Gastroesophageal sphincter (tissue), 4 donors: ENCODE results near the gene KIRREL3. TPM values are rescaled to one million over a fixed set of nuclear protein-coding genes. Genes with fewer than 3 reads are reported as not detected.

Experiments used
- ATAC-seq: fragments of 150-250 bp; one replicate; pipeline ENCODE4 v1.9.1; 2016; ENCODE audit warnings: mild to moderate bottlenecking, moderate library complexity
- H3K27ac ChIP-seq, 4 donors: fragments of 200-600 bp; sonication (generic) in 3 of 4; 1 replicate in 3 of 4; 2 replicates in 1 of 4; pipeline ENCODE4 v1.5.1; 2016 to 2019
- H3K27me3 ChIP-seq: fragments of 200-600 bp; sonication (generic); one replicate; pipeline ENCODE4 v1.5.1; 2019
- H3K36me3 ChIP-seq, 2 donors: fragments of 200-600 bp; sonication (generic); one replicate each; pipeline ENCODE4 v1.5.1; 2019; ENCODE audit warnings: control low read depth in 1 of 2
- H3K4me1 ChIP-seq, 3 donors: fragments of 200-600 bp; sonication (generic); 1 replicate in 2 of 3; 2 replicates in 1 of 3; pipeline ENCODE4 v1.5.1; 2016 to 2019; ENCODE audit warnings: control low read depth in 2 of 3
- H3K4me3 ChIP-seq, 2 donors: fragments of 200-600 bp; sonication (generic); one replicate each; pipeline ENCODE4 v1.5.1; 2019; ENCODE audit warnings: mild to moderate bottlenecking in 1 of 2, moderate library complexity in 1 of 2
- H3K9me3 ChIP-seq, 3 donors: fragments of 200-600 bp; sonication (generic); one replicate each; pipeline ENCODE4 v1.5.1; 2017 to 2019; ENCODE audit warnings: control low read depth in 2 of 3
- CTCF ChIP-seq, 4 experiments: fragments of 200-600 bp in 2 of 4; fragments of 450-650 bp in 2 of 4; sonication (generic) in 1 of 4; IDR thresholded peaks; one replicate each; pipeline ENCODE4 v1.5.1; 2017 to 2019; ENCODE audit warnings: antibody characterized with exemption in 4 of 4, mild to moderate bottlenecking in 2 of 4, moderate library complexity in 2 of 4
- EP300 ChIP-seq: sonication (generic); formaldehyde crosslinking; IDR thresholded peaks from one replicate; pipeline ENCODE4 v1.6.1; 2017; ENCODE audit warnings: antibody characterized with exemption, mild to moderate bottlenecking
- POLR2A ChIP-seq, 2 donors: fragments of 450-650 bp; IDR thresholded peaks; one replicate each; pipeline ENCODE4 v1.6.1; 2017; ENCODE audit warnings: antibody characterized with exemption in 2 of 2, mild to moderate bottlenecking in 2 of 2, moderate library complexity in 1 of 2
- POLR2AphosphoS5 ChIP-seq: sonication (generic); formaldehyde crosslinking; IDR thresholded peaks from one replicate; pipeline ENCODE4 v1.6.1; 2017; ENCODE audit warnings: antibody characterized with exemption
- WGBS, 2 donors: methylation state at CpG; one replicate each; pipeline ENCODE4 v1.1.5; 2018; ENCODE audit warnings: low coverage in 1 of 2; 5-methylcytosine and 5-hydroxymethylcytosine counted together
- total RNA-seq, 4 donors: library from RNA; depleted of rRNA; stranded (reverse); fragments of >200 nt; gene quantifications; one replicate each; pipeline ENCODE4 v1.1.0, GENCODE V29; 2016

Gene KIRREL3
- total RNA-seq, 4 donors from 2014 or later, result 0.54 to 3.9 (median 1.4) TPM

- Histone ChIP-seq H3K4me3 (no peak overlapping the region), H3K36me3 (no peaks in the 10 kb centered on the region), H3K9me3 (no peaks in the 10 kb centered on the region), H3K27me3 (peaks cover 22% of the 10 kb centered on the region), H3K4me1 (peaks cover 0 to 9% (median 6%) of the 10 kb centered on the region in 3 donors), H3K27ac (no peak overlapping the region)
- no peak for TF ChIP-seq EP300
- TF ChIP-seq POLR2AphosphoS5, result no peak
- TF ChIP-seq POLR2A (IDR thresholded peaks at IDR 0.05), result no peak
- no peak for TF ChIP-seq CTCF (IDR thresholded peaks at IDR 0.05)
- WGBS, 2 donors, result 50% methylated on average over 5 of the region's 13 CpGs; no CpG with 5 or more reads in 1 of the 2 donors
- ATAC-seq, result no peak
These were observed 557.5 kb downstream of the KIRREL3 start for GRCh38 chr11:126443120-126443519.

- Histone ChIP-seq H3K27me3 (peaks cover 22% of the 10 kb centered on the region), H3K4me1 (peaks cover 0 to 9% (median 6%) of the 10 kb centered on the region in 3 donors), H3K36me3 (no peaks in the 10 kb centered on the region), H3K27ac (no peak overlapping the region), H3K4me3 (no peak overlapping the region), H3K9me3 (no peaks in the 10 kb centered on the region)
- 4 to 8% methylated on average over 10 to 11 of the region's 21 CpGs for WGBS, 2 donors
- TF ChIP-seq POLR2AphosphoS5 (no peak), POLR2A (IDR thresholded peaks at IDR 0.05) (no peak), CTCF (IDR thresholded peaks at IDR 0.05) (peak in 3 of 4 experiments; percentile 96 to 97 (median 97))
- ATAC-seq, result peak; percentile 68
These were observed 559.6 kb downstream of the KIRREL3 start for GRCh38 chr11:126440792-126441514.

- Histone ChIP-seq H3K4me1 (peaks cover 0 to 9% (median 6%) of the 10 kb centered on the region in 3 donors), H3K4me3 (no peak overlapping the region), H3K36me3 (no peaks in the 10 kb centered on the region), H3K27me3 (peaks cover 22% of the 10 kb centered on the region), H3K9me3 (no peaks in the 10 kb centered on the region), H3K27ac (no peak overlapping the region)
- 54 to 78% methylated on average over 4 to 11 of the region's 22 CpGs for WGBS, 2 donors
- ATAC-seq, result no peak
- no peak for TF ChIP-seq POLR2AphosphoS5
- no peak for TF ChIP-seq CTCF (IDR thresholded peaks at IDR 0.05)
- no peak for TF ChIP-seq POLR2A (IDR thresholded peaks at IDR 0.05)
- TF ChIP-seq EP300, result no peak
These were observed 560.3 kb downstream of the KIRREL3 start for GRCh38 chr11:126440276-126440675.

GRCh38 chr11:126438691-126439090, 561.9 kb downstream of the KIRREL3 start:
- H3K27ac ChIP-seq, result no peak overlapping the region
- H3K9me3 ChIP-seq, result no peaks in the 10 kb centered on the region
- peak; percentile 45 for ATAC-seq
- no peaks in the 10 kb centered on the region for H3K36me3 ChIP-seq
- H3K27me3 ChIP-seq, result peaks cover 19% of the 10 kb centered on the region
- peaks cover 0 to 19% (median 9%) of the 10 kb centered on the region in 3 donors for H3K4me1 ChIP-seq
- H3K4me3 ChIP-seq, result no peak overlapping the region
- TF ChIP-seq POLR2A (IDR thresholded peaks at IDR 0.05), result no peak
- no peak for TF ChIP-seq POLR2AphosphoS5
- TF ChIP-seq CTCF (IDR thresholded peaks at IDR 0.05), result no peak
- no peak for TF ChIP-seq EP300
- WGBS, 2 donors, result 35 to 57% methylated on average over 4 to 5 of the region's 5 CpGs

GRCh38 chr11:126438272-126438671, 562.3 kb downstream of the KIRREL3 start:
- H3K4me3 ChIP-seq, result no peak overlapping the region
- peaks cover 0 to 22% (median 9%) of the 10 kb centered on the region in 3 donors for H3K4me1 ChIP-seq
- ATAC-seq, result no peak
- no peak overlapping the region for H3K27ac ChIP-seq
- no peaks in the 10 kb centered on the region for H3K9me3 ChIP-seq
- H3K27me3 ChIP-seq, result peaks cover 17% of the 10 kb centered on the region
- 43 to 90% methylated on average over 2 to 4 of the region's 9 CpGs for WGBS, 2 donors
- no peaks in the 10 kb centered on the region for H3K36me3 ChIP-seq
- TF ChIP-seq POLR2AphosphoS5 (no peak), EP300 (no peak), POLR2A (IDR thresholded peaks at IDR 0.05) (no peak), CTCF (IDR thresholded peaks at IDR 0.05) (no peak)
